ENCODE measurements around the gene LENG9. TPM values are rescaled to one million over a fixed set of nuclear protein-coding genes. Genes with fewer than 3 reads are reported as not detected.
"Not testable (repeated sequence)": the region's sequence is repeated elsewhere in the genome, so short reads cannot be mapped to it uniquely, and the experiment has no call there.

LENG9 gene
- 6.0 TPM for total RNA-seq

GRCh38 chr19:54463531-54464043 is at the start of gene LENG9:
TSS of gene LENG9 (minus strand) at chr19:54463778. CDS start at chr19:54463526, 252 bp downstream.
- ATAC-seq (peak; percentile 91), DNase-seq (ENCODE audit: low spot score) (peak; percentile 99)
- intact Hi-C loops (cut with DNase I): loop anchor here (5.0 kb wide), 1 partner anchor 439 kb away; no protein-coding TSS in a partner anchor

DNA sequence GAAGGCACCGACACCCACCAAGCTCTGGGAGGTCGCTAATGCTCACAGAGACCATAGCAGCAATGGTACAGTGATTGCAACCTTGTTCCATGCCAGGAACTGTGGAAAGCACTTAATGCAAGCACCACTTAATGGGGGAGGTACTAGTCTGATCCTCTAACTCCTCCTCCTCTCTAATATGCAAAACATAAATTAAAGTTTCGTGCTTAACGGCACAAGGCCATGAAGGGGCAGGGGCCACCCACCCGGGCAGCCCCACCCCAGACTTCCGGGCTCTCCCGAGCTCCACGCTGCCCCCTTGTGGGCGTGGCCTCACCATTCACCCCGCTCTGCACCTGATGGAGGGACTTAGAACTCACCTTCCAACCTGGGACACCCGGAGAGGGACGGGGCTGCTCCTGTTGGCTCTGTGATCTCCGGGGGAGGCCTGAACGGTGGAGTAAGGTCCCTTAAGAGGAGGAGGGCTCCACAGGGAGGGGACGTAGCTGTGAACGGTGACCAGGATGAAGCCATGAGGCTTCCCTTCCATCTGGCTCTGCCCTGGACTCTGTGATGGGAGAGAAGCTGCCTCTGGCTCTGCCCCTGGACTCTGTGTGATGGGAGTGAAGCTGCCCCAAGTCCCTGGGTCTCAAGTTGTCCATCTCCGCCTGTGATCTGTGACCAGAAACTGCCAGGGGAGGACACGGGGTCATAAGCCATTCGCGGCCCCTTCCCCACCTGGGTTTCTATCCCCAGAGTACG is 45.8 kb upstream of the LENG9 start:
- intact Hi-C loops (cut with DNase I); ATAC-seq; DNase-seq (ENCODE audit: low spot score): not testable (repeated sequence)

GRCh38 chr19:54508487-54508886 is 44.9 kb upstream of the LENG9 start:
- intact Hi-C loops (cut with DNase I); ATAC-seq; DNase-seq (ENCODE audit: low spot score): not testable (repeated sequence)

DNA sequence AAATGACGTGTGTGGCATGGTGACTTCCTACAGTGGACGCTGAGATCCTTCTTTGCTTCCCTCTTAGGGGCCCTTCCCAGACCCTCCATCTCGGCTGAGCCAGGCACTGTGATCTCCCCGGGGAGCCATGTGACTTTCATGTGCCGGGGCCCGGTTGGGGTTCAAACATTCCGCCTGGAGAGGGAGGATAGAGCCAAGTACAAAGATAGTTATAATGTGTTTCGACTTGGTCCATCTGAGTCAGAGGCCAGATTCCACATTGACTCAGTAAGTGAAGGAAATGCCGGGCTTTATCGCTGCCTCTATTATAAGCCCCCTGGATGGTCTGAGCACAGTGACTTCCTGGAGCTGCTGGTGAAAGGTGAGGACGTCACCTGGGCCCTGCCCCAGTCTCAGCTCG is 44.2 kb upstream of the LENG9 start:
- DNase-seq (ENCODE audit: low spot score) (no peak), ATAC-seq (no peak)
- intact Hi-C loops (cut with DNase I): no loop called here

GRCh38 chr19:54507038-54507717 is 43.6 kb upstream of the LENG9 start:
- intact Hi-C loops (cut with DNase I); DNase-seq (ENCODE audit: low spot score); ATAC-seq: not testable (repeated sequence)

- DNase-seq (ENCODE audit: low spot score) (no peak), ATAC-seq (no peak)
- intact Hi-C loops (cut with DNase I): no loop called here
These were observed 42.5 kb upstream of the LENG9 start for GRCh38 chr19:54506079-54506478.

GRCh38 chr19:54505542-54505941 is 42.0 kb upstream of the LENG9 start:
- ATAC-seq; DNase-seq (ENCODE audit: low spot score); intact Hi-C loops (cut with DNase I): not testable (repeated sequence)

- ATAC-seq: no peak
- intact Hi-C loops (cut with DNase I): no loop called here
- DNase-seq (ENCODE audit: low spot score): no peak
These were observed 39.0 kb upstream of the LENG9 start, which contains the start of gene LAIR2 for GRCh38 chr19:54502518-54503048. TSS of gene LAIR2 (plus strand) at chr19:54502831. CDS start at chr19:54502919, 88 bp downstream.

DNA sequence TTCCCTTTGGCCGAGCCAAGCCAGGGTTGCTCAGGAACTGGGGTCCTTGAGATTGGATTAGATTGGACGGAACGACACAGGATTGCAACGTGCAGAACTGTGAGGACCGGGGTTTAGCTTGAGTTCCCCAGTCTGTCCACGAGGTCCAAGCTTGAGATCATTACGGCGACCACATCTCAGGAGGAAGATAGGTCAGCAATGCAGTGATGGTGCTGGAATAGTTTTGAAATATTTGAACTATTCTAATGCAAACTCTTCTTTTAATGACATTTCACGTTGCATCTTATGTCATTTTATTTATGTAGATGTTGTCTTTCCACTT is 34.8 kb upstream of the LENG9 start:
- DNase-seq (ENCODE audit: low spot score); ATAC-seq; intact Hi-C loops (cut with DNase I): not testable (repeated sequence)

DNA sequence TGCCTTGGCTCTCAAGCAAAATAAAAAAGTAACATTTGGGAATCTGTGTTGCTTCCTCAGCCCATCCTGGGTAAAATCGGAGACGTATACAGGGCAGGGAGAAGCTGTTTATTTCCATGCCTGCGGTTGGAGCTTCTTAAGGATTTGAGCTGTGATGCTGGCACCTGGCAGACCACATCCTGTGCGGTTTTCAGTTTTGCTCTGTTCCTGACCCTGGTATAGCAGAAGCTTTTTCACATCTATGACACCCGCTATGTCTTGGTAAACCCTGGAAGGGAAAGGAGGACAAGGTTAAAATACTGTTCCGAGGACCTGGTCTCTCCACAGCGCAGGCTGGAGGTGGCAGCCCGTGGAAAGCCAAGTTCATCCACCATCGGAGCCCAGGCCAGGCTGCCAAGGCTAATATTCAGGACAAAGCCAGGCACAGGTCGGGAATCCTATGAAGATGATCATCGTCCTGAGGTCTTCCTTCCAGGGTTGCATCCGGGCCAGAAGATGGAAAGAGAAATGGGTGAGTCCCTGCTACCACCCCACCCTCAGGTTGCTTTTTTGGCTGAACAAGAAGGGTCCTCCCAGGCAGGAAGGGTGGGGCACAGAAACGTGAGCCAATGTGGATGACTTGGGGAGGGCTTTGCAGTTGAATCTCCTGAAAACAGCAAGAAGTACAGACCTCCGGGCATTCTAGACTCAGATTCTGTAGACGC is 34.3 kb upstream of the LENG9 start:
- not testable (repeated sequence) for ATAC-seq

GRCh38 chr19:54495284-54495683 is 31.7 kb upstream of the LENG9 start:
- DNase-seq (ENCODE audit: low spot score); intact Hi-C loops (cut with DNase I); ATAC-seq: not testable (repeated sequence)

More for the DNA sequence above, 34.3 kb upstream of the LENG9 start:
- DNase-seq (ENCODE audit: low spot score); intact Hi-C loops (cut with DNase I): not testable (repeated sequence)

- DNase-seq (ENCODE audit: low spot score): no peak
- ATAC-seq: no peak
- intact Hi-C loops (cut with DNase I): no loop called here
These were observed 30.5 kb upstream of the LENG9 start for GRCh38 chr19:54493967-54494585.

DNA sequence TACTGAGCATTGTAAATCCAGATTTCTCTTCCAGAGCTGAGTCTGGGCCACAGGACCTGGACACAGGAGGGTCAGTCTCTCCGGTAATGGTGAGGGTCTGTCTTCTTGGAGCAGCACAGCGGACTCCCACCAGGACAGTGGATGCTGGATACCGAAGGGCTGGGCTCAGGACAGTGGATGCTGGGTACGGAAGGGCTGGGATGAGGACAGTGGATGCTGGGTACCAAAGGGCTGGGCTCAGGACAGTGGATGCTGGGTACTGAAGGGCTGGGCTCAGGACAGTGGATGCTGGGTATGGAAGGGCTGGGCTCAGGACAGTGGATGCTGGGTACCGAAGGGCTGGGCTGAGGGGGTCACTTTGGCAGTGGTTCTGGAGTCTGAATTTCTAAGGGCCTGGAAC is 29.5 kb upstream of the LENG9 start:
- DNase-seq (ENCODE audit: low spot score); ATAC-seq; intact Hi-C loops (cut with DNase I): not testable (repeated sequence)

DNA sequence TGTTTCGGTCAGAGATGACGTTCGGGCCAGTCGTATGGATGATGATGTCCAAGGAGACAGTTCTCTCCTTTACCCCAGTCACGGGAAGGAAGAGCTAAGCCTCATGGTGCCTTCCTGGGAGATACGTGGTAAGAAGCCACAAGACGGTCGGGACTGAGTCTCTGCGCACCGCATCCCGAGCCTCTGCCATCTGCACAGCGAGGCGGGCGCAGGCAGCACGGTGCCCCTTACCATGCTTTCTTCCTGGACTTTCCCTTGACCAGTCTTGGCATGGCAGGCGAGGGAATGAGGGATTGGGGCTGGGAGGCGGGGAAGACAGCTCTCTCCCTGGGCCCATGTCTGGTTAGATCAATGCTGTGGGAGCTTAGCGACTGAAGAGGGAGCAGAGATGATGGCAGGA is 29.0 kb upstream of the LENG9 start:
- ATAC-seq (no peak), DNase-seq (ENCODE audit: low spot score) (no peak)
- intact Hi-C loops (cut with DNase I): no loop called here

DNA sequence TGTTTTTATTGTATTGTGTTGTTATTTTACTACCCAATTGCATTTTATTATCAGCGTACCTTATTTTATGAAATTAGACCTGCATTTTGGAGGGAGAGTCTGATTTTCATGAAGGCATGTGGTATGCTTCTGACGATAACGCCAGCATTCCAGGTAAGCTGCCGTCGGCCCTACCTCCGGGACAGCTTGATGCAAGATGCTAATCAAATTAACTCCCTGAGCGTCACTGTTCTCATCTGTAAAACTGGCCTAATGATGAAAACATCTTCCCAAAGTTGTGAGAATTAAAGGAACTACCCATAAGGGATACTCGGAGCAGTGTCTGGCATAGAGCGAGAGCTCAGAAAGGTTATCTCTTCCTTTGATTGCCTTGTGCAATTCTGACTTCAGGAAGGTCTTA is 26.2 kb upstream of the LENG9 start:
- no peak for DNase-seq (ENCODE audit: low spot score)
- intact Hi-C loops (cut with DNase I): no loop called here
- no peak for ATAC-seq

DNA sequence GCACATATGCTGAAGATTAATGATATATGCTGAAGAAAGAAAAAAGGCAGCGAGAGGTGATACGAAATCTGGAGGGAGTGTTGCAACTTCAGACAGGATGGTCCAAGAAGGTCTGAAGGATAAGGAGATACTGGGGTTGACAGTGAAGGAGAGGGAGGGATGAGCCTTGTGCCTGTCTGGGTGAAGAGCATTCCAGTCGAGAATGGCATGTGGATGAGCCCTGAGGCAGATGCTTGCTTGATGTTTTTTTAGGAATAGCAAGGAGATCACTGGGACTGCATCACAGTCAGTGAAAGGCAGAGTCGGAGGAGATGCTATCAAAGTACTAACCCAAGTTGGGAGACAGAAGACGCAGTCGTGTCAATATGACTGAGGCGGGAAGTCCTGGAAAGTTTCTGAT is 25.8 kb upstream of the LENG9 start:
- DNase-seq (ENCODE audit: low spot score): no peak
- intact Hi-C loops (cut with DNase I): no loop called here
- ATAC-seq: no peak

- peak; percentile 33 for DNase-seq (ENCODE audit: low spot score)
- intact Hi-C loops (cut with DNase I): no loop called here
- no peak for ATAC-seq
These were observed 22.3 kb upstream of the LENG9 start for GRCh38 chr19:54485851-54486250.

DNA sequence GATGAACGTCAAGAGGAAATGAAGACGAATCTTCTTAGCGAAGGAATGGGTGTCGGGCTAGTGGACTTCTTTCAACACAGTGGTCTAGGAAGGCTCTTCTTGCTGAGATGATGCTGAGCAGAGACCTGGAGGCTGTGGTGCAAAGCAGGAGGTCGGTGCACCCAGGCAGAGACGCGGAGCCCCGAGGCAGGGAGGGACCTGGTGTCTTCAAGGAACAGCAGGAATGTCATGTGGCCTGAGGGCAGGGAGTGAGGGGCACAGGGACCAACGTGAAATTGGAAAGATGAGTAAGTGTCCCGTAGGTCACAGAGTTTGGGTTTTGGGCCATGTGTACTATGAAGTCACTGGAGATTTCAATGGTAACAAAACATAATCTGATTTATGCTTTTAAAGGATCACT is 20.9 kb upstream of the LENG9 start:
- ATAC-seq: no peak
- DNase-seq (ENCODE audit: low spot score): no peak
- intact Hi-C loops (cut with DNase I): no loop called here

DNA sequence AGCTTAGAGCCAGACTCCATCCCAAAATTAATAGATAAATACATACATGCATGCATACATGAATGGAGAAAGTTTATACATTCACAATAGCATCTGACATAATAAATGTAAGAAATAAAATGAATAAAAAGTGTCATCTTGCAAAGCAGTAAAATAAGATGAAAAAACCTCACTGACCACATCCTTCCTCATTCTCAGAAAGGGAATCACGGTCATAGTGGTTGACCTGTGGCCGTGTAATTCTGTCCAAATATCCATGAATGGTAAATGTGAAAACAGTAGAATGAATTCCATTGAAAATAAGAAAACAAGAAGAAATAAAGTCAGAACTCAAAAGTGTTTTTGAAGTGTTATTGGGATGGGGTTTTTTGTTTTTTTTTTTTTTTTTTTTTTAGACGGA is 19.3 kb upstream of the LENG9 start:
- no peak for ATAC-seq
- DNase-seq (ENCODE audit: low spot score): no peak
- intact Hi-C loops (cut with DNase I): no loop called here

Measured in sciatic nerve (tissue), 2 donors.